DMS153 (cell line): ENCODE data around the gene TJP1.
"Not testable (repeated sequence)": the region's sequence is repeated elsewhere in the genome, so short reads cannot be mapped to it uniquely, and the experiment has no call there.

Experiments
- DNase-seq: peaks from one replicate; lab custom pipeline; 2025; lab: John Stamatoyannopoulos, UW

Gene TJP1

DNA sequence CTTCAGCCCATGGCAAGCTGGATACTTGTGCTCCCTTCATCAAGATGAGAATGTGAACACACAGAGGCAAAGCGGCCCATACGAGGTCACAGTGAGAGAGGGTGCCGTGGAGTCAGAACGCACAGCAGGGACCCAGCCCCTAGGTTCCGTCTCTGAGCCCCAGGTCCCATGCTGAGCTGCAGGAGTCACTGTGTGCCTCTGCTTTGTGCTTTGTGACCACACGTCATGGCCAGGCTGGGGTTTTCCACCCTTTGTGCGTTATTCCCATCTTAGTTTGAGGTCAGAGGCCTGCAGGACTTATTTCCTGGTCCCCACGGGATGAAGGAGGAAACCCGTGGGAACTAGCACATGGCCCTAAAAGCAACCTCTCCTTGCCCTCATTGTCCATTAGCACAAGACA is 140.3 kb downstream of the TJP1 start:
- DNase-seq: no peak

DNA sequence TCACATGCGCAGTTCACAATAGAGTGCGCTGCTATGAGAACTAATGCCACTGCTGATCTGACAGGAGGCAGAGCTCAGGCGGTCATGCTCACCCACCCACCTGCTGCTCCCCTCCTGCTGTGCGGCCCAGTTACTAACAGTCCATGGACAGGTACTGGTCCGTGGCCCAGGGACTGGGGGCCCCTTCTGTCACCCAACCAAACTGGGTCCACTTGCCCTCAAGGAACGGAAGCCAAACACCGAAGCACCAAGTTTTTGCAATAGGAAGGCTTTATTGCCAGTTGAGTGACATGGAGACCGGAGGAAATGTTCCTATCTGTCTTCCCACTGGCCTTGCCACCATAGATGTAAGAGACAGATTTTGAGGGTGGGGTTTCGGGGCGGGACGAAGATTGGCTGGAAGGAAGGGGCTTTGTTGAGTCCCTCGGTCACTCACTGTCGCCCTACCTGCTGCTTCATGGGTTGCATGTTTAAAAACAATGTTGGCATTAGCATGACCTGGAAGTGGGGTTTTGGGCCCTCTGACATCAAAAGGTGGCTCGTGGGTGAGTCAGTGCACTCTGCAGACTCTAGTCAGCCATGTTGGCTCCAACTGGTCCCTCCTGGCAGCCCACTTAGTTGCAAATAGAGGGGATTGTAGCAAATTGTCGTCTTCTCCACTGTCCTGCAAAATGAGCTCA is 141.0 kb downstream of the TJP1 start:
- DNase-seq: no peak

- DNase-seq: no peak
Measured at GRCh38 chr15:29680465-29681165, 141.7 kb downstream of the TJP1 start.

DNA sequence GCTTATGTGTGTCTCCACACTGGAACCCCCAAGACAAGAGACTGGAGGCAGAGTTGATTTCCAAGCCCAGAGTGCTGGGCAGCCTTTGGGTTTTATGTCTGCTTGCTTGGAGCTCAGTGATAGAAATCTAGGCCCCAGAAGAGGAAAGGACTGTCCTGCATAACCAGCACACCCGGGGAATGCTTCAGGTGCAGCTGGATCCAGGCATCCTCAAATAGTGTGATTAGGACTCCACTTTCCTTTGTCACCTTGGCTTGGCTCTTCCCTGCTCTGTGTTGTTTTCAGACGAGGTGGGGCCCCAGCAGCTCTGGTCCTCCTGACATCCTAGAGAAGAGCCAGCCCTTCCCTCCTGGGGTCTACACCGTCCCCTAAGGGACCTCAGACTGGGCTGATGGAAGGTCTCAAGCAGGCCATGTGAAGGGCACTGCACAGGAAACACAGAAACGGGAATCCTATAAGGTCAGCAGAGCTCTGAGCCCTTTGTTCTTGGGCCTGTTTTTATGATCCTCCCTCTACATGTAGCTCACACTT is 143.7 kb downstream of the TJP1 start:
- DNase-seq: no peak

GRCh38 chr15:29677871-29678461 is 144.3 kb downstream of the TJP1 start:
- DNase-seq: peak; percentile 68

- no peak for DNase-seq
Measured at GRCh38 chr15:29677455-29677854, 144.8 kb downstream of the TJP1 start.

GRCh38 chr15:29676961-29677402 is 145.3 kb downstream of the TJP1 start:
- no peak for DNase-seq

DNA sequence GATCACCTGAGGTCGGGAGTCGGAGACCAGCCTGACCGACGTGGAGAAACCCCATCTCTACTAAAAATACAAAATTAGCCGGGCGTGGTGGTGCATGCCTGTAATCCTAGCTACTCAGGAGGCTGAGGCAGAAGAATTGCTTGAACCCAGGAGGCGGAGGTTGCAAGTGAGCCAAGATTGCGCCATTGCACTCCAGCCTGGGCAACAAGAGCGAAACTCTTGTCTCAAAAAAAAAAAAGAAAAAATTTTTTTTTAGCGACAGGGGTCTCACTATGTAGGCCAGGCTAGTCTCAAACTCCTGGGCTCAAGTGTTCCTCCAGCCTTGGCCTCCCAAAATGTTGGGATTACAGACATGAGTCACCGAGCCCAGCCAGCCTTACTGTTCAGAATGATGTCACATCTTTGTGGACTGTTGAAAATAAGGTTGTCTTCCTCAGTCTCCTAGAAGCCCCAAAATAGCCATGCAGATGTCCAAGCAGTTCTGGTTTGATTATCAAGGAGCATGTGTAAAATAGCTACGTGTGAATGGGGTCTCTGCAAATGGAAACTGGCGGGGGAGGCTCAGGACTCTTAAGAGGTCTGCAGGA is 145.8 kb downstream of the TJP1 start:
- DNase-seq: not testable (repeated sequence)

DNA sequence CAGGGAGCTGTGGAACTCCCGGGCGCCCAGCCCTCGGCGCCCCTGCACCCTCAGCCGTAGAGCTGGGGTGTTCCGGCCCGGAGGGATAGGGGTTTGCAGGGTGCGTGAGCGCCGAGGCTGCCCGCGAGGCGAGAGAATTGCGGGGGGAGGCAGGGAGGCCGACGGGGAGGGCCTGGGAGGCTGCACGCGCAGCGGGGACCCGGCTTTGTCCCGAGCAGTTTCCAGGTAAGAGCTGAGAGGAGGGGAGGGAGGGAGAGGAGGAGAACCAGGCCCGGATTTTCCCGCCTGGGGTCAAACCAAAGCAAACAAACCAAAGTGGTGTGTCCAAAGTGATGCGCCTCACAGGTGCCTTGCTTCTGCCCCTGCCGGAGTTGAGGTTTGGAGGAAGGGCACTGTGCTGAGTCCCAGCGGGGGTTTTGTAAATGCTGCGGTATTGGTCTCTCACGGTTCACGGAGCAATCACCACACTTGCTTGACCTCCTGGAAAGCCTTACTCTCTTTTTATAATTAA is 146.4 kb downstream of the TJP1 start:
- DNase-seq: no peak

- DNase-seq: no peak
Measured at GRCh38 chr15:29674661-29675533, 147.4 kb downstream of the TJP1 start.

DNA sequence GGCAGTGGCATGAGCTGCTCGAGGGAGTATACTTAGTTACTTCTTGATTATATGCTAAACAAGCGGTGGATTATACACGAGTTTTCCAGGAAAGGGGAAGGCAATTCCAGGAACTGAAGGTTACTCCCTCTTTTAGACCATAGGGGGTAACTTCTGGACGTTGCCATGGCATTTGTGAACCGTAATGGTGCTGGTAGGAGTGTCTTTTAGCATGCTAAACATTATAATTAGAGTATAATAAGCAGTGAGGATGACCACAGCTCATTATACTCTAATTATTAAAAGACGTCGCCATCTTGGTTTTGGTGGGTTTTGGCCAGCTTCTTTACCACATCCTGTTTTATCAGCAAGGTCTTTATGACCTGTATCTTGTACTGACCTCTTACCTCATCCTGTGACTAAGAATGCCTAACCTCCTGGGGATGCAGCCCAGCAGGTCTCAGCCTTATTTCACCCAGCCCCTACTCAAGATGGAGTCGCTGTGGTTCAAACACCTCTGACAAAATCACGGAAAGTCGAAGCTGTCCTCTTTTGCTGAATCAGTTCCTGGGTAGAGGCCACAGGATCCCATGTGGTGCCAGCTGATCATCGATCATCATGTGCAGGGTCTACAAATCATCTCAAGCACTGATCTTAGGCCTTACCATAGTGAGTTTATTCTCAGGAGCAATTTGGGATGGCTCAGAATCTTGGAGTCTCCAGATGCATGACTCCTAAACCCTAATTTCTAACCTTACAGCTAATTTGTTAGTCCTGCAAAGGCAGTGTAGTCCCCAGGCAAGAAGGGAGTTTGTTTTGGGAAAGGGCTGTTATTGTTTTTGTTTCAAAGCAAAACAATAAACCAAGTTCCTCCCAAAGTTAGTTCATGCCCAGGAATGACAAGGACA is 149.1 kb downstream of the TJP1 start:
- no peak for DNase-seq

DNA sequence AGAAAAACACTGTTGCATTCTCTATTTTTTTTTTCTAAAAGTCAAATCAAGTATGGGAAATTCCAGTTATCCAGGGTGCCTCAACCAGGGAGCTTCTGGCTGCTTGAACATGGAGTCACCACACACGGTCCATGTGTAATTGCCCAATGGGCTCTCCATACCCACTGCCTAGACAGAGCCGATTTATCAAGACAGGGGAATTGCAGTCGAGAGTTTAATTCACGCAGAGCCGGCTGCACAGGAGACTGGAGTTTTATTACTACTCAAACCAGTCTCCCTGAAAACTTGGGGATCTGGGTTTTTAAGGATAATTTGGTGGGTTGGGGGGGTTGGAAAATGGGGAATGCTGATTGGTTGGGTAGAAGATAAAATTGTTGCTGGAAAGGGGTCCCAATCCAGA is 149.8 kb downstream of the TJP1 start:
- DNase-seq: no peak

GRCh38 chr15:29672046-29672445 is 150.2 kb downstream of the TJP1 start:
- DNase-seq: not testable (repeated sequence)

- DNase-seq: no peak
Measured at GRCh38 chr15:29670998-29671981, 151.0 kb downstream of the TJP1 start.

DNA sequence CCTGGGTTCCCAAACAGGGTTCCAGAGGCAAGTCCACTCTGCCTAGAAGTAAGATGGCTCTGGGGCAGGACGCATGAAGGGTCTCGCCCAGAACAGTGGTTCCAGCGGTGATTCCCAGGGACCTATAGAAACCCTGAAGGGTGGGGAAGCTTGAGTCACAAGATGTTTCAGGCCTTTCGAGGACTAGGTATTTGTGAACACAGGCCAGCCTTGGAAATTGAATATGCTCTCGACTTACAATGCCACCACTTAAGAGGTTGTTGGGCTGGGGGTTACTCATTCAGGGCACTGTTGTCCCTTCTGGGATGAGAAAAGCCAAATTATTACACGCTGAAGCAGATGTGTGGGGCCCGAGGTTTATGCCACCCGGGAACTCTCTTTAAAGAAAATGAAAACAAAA is 152.0 kb downstream of the TJP1 start:
- no peak for DNase-seq

DNA sequence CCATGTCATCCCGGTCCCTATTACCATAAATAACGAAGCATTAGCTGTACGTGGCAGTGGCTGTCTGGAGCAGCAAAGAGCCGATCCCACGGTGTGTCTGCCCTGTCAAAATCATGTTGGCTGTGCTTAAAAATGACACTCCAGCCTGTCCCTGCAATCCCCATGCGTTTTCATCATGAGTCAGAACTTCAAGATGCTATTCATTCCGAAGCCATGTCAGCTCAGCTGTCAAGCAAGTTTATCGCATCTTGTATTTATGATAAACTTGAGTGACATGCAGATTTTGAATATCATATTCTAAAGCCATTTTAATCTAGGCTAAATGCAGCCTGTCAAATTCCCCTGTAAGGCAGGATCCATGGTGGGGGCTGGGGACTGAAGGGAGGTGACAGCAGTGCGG is 152.4 kb downstream of the TJP1 start:
- DNase-seq: no peak

- peak; percentile 74 for DNase-seq
Measured at GRCh38 chr15:29668120-29668602, 154.1 kb downstream of the TJP1 start.

- no peak for DNase-seq
Measured at GRCh38 chr15:29666241-29666640, 156.0 kb downstream of the TJP1 start.

DNA sequence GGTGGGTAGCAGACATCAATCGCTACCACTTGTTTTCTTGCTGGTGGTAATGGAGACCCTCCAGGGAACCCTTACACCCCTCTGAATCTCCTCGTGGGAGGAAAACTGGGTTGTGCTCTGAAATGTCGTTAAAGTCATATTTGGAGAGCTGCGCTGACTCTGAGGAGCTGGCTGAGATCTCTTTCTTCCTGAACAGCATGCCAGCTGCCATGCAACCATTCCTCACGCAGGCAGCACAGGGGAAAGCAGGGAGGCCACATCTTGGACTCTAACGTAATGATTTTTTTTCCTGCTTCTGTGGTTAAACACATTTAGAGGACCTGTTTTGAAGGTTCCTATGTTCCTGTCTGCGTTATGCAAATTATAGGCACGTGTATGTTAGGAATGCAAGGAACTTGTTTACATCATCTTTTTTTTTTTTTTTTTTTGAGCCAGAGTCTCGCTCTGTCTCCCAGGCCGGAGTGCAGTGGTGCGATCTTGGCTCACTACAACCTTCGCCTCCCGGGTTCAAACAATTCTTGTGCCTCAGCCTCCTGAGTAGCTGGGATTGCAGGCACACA is 156.7 kb downstream of the TJP1 start:
- no peak for DNase-seq
